Measurements from ENCODE around the gene SH3D19. TPM values are rescaled to one million over a fixed set of nuclear protein-coding genes. Genes with fewer than 3 reads are reported as not detected.

The SH3D19 gene
- total RNA-seq, 1 experiment from 2014 or later, result 41.7 TPM

DNA sequence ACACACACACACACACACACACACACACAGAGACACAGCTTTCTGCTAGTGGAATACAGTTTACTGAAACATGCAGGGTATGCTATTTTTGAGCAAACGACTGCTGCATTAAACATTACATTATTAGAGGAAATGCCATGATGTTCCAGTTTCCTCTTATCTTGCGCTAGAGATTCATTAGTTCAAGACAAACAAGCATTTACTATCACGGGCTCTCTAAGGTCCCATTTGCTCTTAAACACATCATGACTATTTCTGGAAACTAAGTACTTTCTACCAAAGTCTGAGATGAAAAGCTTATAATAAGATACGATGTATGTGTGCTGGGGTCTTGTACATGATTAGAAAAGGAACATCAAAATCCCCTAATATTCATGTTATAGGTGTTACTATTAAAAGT, 177.1 kb downstream of the SH3D19 start:
- DNase-seq, result no peak
- Histone ChIP-seq H3K4me3 (no peak overlapping the region), H3K79me2 (ENCODE audit: low read depth) (no peaks in the 10 kb centered on the region), H3K4me2 (no peak overlapping the region), H3K27ac (no peak overlapping the region), H4K20me1 (ENCODE audit: insufficient read depth) (no peaks in the 10 kb centered on the region), H2AFZ (no peak overlapping the region), H3F3A (ENCODE audit: insufficient read depth, low read depth) (no peaks in the 10 kb centered on the region), H3K9me2 (ENCODE audit: insufficient read depth) (no peaks in the 10 kb centered on the region), H3K9me3 (ENCODE audit: insufficient read depth, low read depth) (no peaks in the 10 kb centered on the region), H3K36me3 (ENCODE audit: low read depth) (no peaks in the 10 kb centered on the region), H3K4me1 (replicated peaks; ENCODE audit: insufficient read depth) (no peaks in the 10 kb centered on the region), H3K27me3 (ENCODE audit: insufficient read depth, low read depth) (no peaks in the 10 kb centered on the region)
- no TSS peak for BruUV-seq (replicated peaks)
- CTCF ChIA-PET, result no interaction called here
- POLR2A ChIA-PET (ENCODE audit: unreplicated experiment), result no interaction called here
- TF ChIP-seq, protein P1, sequence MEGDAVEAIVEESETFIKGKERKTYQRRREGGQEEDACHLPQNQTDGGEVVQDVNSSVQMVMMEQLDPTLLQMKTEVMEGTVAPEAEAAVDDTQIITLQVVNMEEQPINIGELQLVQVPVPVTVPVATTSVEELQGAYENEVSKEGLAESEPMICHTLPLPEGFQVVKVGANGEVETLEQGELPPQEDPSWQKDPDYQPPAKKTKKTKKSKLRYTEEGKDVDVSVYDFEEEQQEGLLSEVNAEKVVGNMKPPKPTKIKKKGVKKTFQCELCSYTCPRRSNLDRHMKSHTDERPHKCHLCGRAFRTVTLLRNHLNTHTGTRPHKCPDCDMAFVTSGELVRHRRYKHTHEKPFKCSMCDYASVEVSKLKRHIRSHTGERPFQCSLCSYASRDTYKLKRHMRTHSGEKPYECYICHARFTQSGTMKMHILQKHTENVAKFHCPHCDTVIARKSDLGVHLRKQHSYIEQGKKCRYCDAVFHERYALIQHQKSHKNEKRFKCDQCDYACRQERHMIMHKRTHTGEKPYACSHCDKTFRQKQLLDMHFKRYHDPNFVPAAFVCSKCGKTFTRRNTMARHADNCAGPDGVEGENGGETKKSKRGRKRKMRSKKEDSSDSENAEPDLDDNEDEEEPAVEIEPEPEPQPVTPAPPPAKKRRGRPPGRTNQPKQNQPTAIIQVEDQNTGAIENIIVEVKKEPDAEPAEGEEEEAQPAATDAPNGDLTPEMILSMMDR (conservative IDR thresholded peaks at IDR 0.05), result no peak
- no peak for TF ChIP-seq EZH2 (IDR thresholded peaks at IDR 0.05; ENCODE audit: low read depth)
- intact Hi-C loops (cut with micrococcal nuclease; ENCODE audit: unreplicated experiment), result no loop called here

DNA sequence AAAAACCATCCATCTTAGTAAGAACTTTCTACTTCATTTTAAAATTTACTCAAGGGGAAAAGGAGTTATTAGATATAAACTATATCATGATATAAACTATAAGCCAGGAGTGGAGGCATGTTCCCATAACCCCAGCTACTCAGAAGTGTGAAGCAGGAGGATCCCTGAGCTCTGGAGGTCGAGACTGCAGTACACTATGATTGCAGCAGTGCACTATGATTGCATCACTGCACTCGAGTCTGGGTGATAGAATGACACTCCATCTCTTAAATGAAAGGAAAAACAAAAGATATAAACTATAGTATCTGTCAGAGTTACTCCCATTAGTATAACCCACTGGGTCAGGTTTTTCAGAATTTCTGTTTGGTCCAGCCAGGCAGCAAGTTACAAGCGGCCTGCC, 178.4 kb downstream of the SH3D19 start:
- H3K4me3 ChIP-seq, result no peak overlapping the region
- no peak overlapping the region for H3K27ac ChIP-seq
- H2AFZ ChIP-seq, result no peak overlapping the region
- no peak for DNase-seq
- no peaks in the 10 kb centered on the region for H3K36me3 ChIP-seq (ENCODE audit: low read depth)
- CTCF ChIA-PET, result no interaction called here
- intact Hi-C loops (cut with micrococcal nuclease; ENCODE audit: unreplicated experiment), result no loop called here
- H3K79me2 ChIP-seq (ENCODE audit: low read depth), result no peaks in the 10 kb centered on the region
- POLR2A ChIA-PET (ENCODE audit: unreplicated experiment), result no interaction called here
- no peak overlapping the region for H3K4me2 ChIP-seq
- no peaks in the 10 kb centered on the region for H4K20me1 ChIP-seq (ENCODE audit: insufficient read depth)
- no TSS peak for BruUV-seq (replicated peaks)
- no peak for TF ChIP-seq EZH2 (IDR thresholded peaks at IDR 0.05; ENCODE audit: low read depth)
- TF ChIP-seq, protein P1 (conservative IDR thresholded peaks at IDR 0.05), result no peak
- H3K27me3 ChIP-seq (ENCODE audit: insufficient read depth, low read depth), result no peaks in the 10 kb centered on the region
- no peaks in the 10 kb centered on the region for H3K9me3 ChIP-seq (ENCODE audit: insufficient read depth, low read depth)
- H3F3A ChIP-seq (ENCODE audit: insufficient read depth, low read depth), result no peaks in the 10 kb centered on the region
- no peaks in the 10 kb centered on the region for H3K9me2 ChIP-seq (ENCODE audit: insufficient read depth)
- H3K4me1 ChIP-seq (replicated peaks; ENCODE audit: insufficient read depth), result no peaks in the 10 kb centered on the region

DNA sequence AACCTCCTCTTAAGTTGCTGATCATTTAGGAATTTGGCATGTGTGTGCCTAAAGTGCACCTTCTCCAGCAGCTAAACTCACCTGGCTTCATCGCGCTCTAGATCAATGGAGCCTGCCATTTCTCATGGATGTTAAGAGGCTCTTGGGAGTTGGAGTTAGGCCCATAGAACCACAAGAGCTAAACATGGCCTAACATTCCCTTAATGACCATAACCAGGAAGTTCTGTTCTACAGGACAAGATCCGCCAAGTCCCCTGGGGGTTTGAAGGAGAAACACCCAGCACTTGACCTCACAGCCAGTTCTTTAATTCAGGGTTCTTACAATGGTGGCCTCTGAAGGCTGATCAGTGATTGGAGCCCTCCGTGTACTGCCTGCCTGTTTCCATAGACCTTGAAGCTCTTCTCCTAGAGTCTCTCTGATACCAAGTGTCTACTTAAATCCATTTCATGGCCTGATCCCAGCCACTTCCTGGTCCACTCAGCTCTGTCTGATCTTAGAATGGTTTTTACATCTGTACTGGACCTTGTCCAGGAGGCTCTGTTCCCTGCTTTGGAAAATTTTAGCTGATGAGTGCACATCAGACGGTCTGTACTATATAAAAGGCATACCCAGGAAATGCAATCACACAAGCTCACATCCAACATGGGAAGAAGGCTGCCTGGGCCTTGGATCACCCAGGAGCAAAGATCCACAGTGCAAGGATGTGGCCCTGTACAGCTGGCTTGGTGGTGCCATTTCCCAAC, 180.9 kb downstream of the SH3D19 start:
- Histone ChIP-seq H3K9me3 (ENCODE audit: insufficient read depth, low read depth) (no peaks in the 10 kb centered on the region), H3K4me2 (no peak overlapping the region), H3K4me3 (no peak overlapping the region), H4K20me1 (ENCODE audit: insufficient read depth) (no peaks in the 10 kb centered on the region), H3K79me2 (ENCODE audit: low read depth) (no peaks in the 10 kb centered on the region), H2AFZ (no peak overlapping the region), H3K4me1 (replicated peaks; ENCODE audit: insufficient read depth) (no peaks in the 10 kb centered on the region), H3K9me2 (ENCODE audit: insufficient read depth) (no peaks in the 10 kb centered on the region), H3F3A (ENCODE audit: insufficient read depth, low read depth) (no peaks in the 10 kb centered on the region), H3K36me3 (ENCODE audit: low read depth) (no peaks in the 10 kb centered on the region), H3K27ac (no peak overlapping the region), H3K27me3 (ENCODE audit: insufficient read depth, low read depth) (no peaks in the 10 kb centered on the region)
- intact Hi-C loops (cut with micrococcal nuclease; ENCODE audit: unreplicated experiment), result no loop called here
- no TSS peak for BruUV-seq (replicated peaks)
- TF ChIP-seq EZH2 (IDR thresholded peaks at IDR 0.05; ENCODE audit: low read depth), result no peak
- TF ChIP-seq, protein P1 (conservative IDR thresholded peaks at IDR 0.05), result no peak
- ChIA-PET POLR2A (ENCODE audit: unreplicated experiment) (interaction anchor here (0.5 kb wide), 1 partner anchor 341 kb away, joined by 7 read pairs; no protein-coding TSS in a partner anchor), CTCF (no interaction called here)
- DNase-seq, result no peak

All from PC-9 (cell line).